PFSK-1 (cell line): ENCODE results near the gene CELA2B. TPM values are rescaled to one million over a fixed set of nuclear protein-coding genes. Genes with fewer than 3 reads are reported as not detected.

Experiments used
- FOXP2 ChIP-seq: optimal IDR thresholded peaks from 2 replicates; pipeline ENCODE3; 2011; ENCODE audit warnings: borderline replicate concordance, control low read depth, inconsistent platforms; ENCODE audit not compliant: insufficient read depth; ENCODE audit errors: extremely low read length, extremely low read depth
- POLR2AphosphoS5 ChIP-seq: IDR thresholded peaks from 2 replicates; pipeline ENCODE4 v1.6.1; 2012; ENCODE audit warnings: low read depth, mild to moderate bottlenecking, control low read depth, low read length, moderate library complexity
- REST ChIP-seq, 2 experiments: IDR thresholded peaks; 2 replicates each; pipeline versions ENCODE4 v1.6.1 to v1.8.0; 2011 to 2012; ENCODE audit warnings: low read depth in 2 of 2, low read length in 2 of 2, control low read depth in 1 of 2, inconsistent platforms in 1 of 2, mild to moderate bottlenecking in 1 of 2, moderate library complexity in 1 of 2; ENCODE audit not compliant: insufficient read depth in 1 of 2
- SIN3A ChIP-seq: IDR thresholded peaks from 2 replicates; pipeline ENCODE4 v1.6.1; 2012; ENCODE audit warnings: mild to moderate bottlenecking, low read length, moderate library complexity, borderline replicate concordance; ENCODE audit not compliant: insufficient read depth
- TAF1 ChIP-seq: IDR thresholded peaks from 2 replicates; pipeline ENCODE4 v1.6.1; 2012; ENCODE audit warnings: low read length, control low read depth, borderline replicate concordance; ENCODE audit not compliant: insufficient read depth
- polyA plus RNA-seq: library from polyadenylated mRNA; unstranded; fragments of >200 nt; gene quantifications from one replicate; pipeline ENCODE4 v1.2.1, GENCODE V29; 2012; ENCODE audit warnings: low read depth, missing spikeins; ENCODE audit not compliant: insufficient read length

The CELA2B gene
- polyA plus RNA-seq: not detected

DNA sequence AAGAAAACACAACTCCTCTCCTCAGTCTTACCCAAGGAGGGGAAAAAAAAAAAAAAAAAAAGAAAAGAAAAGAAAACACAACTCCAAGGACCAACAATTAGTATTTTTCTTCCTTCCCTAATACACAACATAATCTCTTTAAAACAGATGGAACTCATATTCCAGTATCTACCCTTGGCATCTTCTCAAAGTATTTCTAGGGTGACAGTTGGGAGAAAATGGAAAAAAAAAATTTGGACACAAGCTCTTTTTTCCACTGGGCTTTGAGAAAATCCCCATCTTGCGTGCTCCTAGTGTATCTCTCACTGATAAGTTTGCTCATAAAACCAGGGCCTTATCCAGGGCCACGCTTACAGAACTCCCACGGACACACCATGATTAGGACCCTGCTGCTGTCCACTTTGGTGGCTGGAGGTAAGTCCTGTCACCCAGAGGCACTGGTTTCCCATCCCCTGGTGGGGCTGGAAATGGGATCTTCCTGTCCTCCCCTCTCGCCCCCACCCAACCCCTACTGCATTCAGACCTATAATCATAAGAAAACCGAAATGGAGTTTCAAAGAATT lies at the start of gene CELA2B:
CELA2B (plus strand) TSS at position 353 of the 563 bp plus-strand sequence; CDS start at position 375, 22 bp downstream.
- TF ChIP-seq TAF1: no peak
- TF ChIP-seq SIN3A: no peak
- TF ChIP-seq FOXP2: no peak
- TF ChIP-seq REST (IDR thresholded peaks at IDR 0.05; ENCODE audit: insufficient read depth in 1 of 2, low read depth in 2 of 2, low read length in 2 of 2): no peak
- no peak for TF ChIP-seq POLR2AphosphoS5

- no peak for TF ChIP-seq SIN3A
- no peak for TF ChIP-seq FOXP2
- no peak for TF ChIP-seq POLR2AphosphoS5
- no peak for TF ChIP-seq TAF1
- TF ChIP-seq REST (IDR thresholded peaks at IDR 0.05; ENCODE audit: insufficient read depth in 1 of 2, low read depth in 2 of 2, low read length in 2 of 2): no peak
Measured at GRCh38 chr1:15426492-15427279, 49.2 kb upstream of the CELA2B start.

- no peak for TF ChIP-seq TAF1
- TF ChIP-seq POLR2AphosphoS5: no peak
- TF ChIP-seq FOXP2: no peak
- no peak for TF ChIP-seq SIN3A
- no peak for TF ChIP-seq REST (IDR thresholded peaks at IDR 0.05; ENCODE audit: insufficient read depth in 1 of 2, low read depth in 2 of 2, low read length in 2 of 2)
Measured at GRCh38 chr1:15427280-15427666, 48.6 kb upstream of the CELA2B start.

DNA sequence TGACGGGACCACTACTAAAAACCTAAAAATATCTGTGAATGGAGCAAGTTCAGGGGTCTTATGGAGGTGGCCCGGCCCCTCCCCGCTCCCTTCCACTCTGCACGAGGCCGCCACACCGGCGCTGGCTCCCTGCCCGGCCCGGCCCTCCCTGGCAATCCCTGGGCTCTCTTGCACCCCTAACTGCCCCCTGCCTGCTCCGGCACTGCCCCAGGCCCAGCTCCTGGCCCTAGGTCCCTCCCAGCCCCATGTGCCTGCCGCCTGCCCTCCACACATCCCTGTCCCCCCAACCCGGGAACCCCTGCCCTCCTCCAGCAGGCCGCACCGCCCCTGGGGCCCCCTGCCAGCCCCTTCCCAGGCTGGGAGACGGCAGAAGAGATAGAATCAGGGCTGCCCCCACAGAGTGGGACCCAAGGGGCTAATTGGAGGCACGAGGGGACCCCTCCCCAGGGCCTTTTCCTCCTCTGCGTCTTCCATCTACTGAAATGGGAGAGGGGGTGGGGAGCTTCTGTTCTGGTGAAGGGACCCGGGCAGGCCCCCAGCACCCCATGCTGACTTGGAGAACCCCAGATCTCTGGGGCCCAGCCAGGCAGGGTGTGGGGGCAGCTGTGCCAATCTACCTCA lies 47.0 kb upstream of the CELA2B start:
- TF ChIP-seq FOXP2: no peak

DNA sequence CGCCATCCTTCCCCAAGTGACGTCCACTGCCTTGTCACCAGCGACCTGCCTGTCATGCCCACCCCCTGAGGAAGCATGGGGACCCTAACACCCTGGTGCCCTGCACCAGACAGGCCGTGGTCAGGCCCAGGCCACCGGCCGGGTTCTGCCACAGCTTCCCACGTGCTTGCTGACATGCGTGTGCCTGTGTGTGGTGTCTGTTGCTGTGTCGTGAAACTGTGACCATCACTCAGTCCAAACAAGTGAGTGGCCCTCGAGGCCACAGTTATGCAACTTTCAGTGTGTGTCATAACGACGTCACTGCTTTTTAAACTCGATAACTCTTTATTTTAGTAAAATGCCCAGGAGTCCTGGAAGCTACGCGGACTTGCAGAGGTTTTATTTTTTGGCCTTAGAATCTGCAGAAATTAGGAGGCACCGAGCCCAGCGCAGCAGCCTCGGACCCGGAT lies 46.2 kb upstream of the CELA2B start:
- no peak for TF ChIP-seq SIN3A
- TF ChIP-seq REST (IDR thresholded peaks at IDR 0.05; ENCODE audit: insufficient read depth in 1 of 2, low read depth in 2 of 2, low read length in 2 of 2): no peak
- TF ChIP-seq FOXP2: no peak
- TF ChIP-seq POLR2AphosphoS5: no peak
- no peak for TF ChIP-seq TAF1
